HG03039 (cell line): ENCODE data around the gene ICE1.
"Not testable (repeated sequence)": the region's sequence is repeated elsewhere in the genome, so short reads cannot be mapped to it uniquely, and the experiment has no call there.

ENCODE experiments used
- ATAC-seq: cut with Tn5 transposase; IDR thresholded peaks from one replicate; pipeline ENCODE4 v1.9.1; 2021; ENCODE audit warnings: mild to moderate bottlenecking, moderate library complexity; ENCODE audit not compliant: unreplicated experiment

Gene ICE1

GRCh38 chr5:5421961-5422818 lies at the start of gene ICE1:
TSS of gene ICE1 (plus strand) at chr5:5422677. CDS start at chr5:5422916, 239 bp downstream.
- ATAC-seq = peak; percentile 80

GRCh38 chr5:5372930-5373329 lies 49.5 kb upstream of the ICE1 start:
- no peak for ATAC-seq

- ATAC-seq = no peak
These were observed 49.0 kb upstream of the ICE1 start for GRCh38 chr5:5373351-5373989.

- no peak for ATAC-seq
These were observed 48.3 kb upstream of the ICE1 start for GRCh38 chr5:5374009-5374715.

- no peak for ATAC-seq
These were observed 44.7 kb upstream of the ICE1 start for GRCh38 chr5:5377780-5378179.

- no peak for ATAC-seq
These were observed 43.9 kb upstream of the ICE1 start for GRCh38 chr5:5378531-5378930.

GRCh38 chr5:5380298-5380697 lies 42.2 kb upstream of the ICE1 start:
- ATAC-seq = no peak

- ATAC-seq = no peak
These were observed 41.1 kb upstream of the ICE1 start for GRCh38 chr5:5381310-5381913.

- ATAC-seq = no peak
These were observed 39.0 kb upstream of the ICE1 start for GRCh38 chr5:5383461-5383860.

- ATAC-seq = no peak
These were observed 37.7 kb upstream of the ICE1 start for GRCh38 chr5:5384660-5385330.

GRCh38 chr5:5385331-5385662 lies 37.2 kb upstream of the ICE1 start:
- ATAC-seq = no peak

GRCh38 chr5:5386329-5386728 lies 36.1 kb upstream of the ICE1 start:
- ATAC-seq = no peak

- no peak for ATAC-seq
These were observed 35.3 kb upstream of the ICE1 start for GRCh38 chr5:5387192-5387591.

GRCh38 chr5:5387777-5388176 lies 34.7 kb upstream of the ICE1 start:
- no peak for ATAC-seq

GRCh38 chr5:5390121-5390869 lies 32.2 kb upstream of the ICE1 start:
- ATAC-seq = not testable (repeated sequence)

- not testable (repeated sequence) for ATAC-seq
These were observed 30.0 kb upstream of the ICE1 start for GRCh38 chr5:5392504-5392903.

GRCh38 chr5:5394384-5394986 lies 28.0 kb upstream of the ICE1 start:
- not testable (repeated sequence) for ATAC-seq

- not testable (repeated sequence) for ATAC-seq
These were observed 27.4 kb upstream of the ICE1 start for GRCh38 chr5:5395093-5395492.

GRCh38 chr5:5398071-5398470 lies 24.4 kb upstream of the ICE1 start:
- no peak for ATAC-seq

- no peak for ATAC-seq
These were observed 21.4 kb upstream of the ICE1 start for GRCh38 chr5:5401095-5401494.
